ENCODE measurements around the gene ARF1. TPM values are rescaled to one million over a fixed set of nuclear protein-coding genes. Genes with fewer than 3 reads are reported as not detected.

The ARF1 gene
- total and polyA plus RNA-seq, 2 of the 8 experiments (the other 6 are each of a cell fraction or from before 2014, with no cell fraction given): 265 to 471 TPM

GRCh38 chr1:228101994-228102790 lies 19.7 kb downstream of the ARF1 start:
- Histone ChIP-seq H2BK12ac (ENCODE audit: low read depth, low read length) (no peak overlapping the region), H3K27me3 (replicated peaks in 1 of 4; ENCODE audit: control insufficient read depth in 3 of 4, extremely low read depth in 1 of 4, insufficient read depth in 3 of 4, low read length in 3 of 4) (no peaks in the 10 kb centered on the region; a peak in 1 of 7 replicates), H3K27ac (ENCODE audit: low read depth, low read length) (no peak overlapping the region), H3K4me3 (ENCODE audit: extremely low read depth in 1 of 4, insufficient read depth in 2 of 4, low read depth in 3 of 4, low read length in 4 of 4) (peak overlapping the region; percentile 63 to 92 (median 77)), H3K4me1 (replicated peaks in 1 of 4; ENCODE audit: control insufficient read depth in 3 of 4, insufficient read depth in 4 of 4, low read length in 3 of 4) (peaks cover 0 to 2% (median 0%) of the 10 kb centered on the region in 4 experiments; a peak in 1 of 7 replicates), H4K20me1 (replicated peaks in 1 of 2; ENCODE audit: control insufficient read depth in 1 of 2, insufficient read depth in 2 of 2, low read length in 2 of 2) (peaks cover 9 to 33% of the 10 kb centered on the region in 2 experiments), H3K56ac (replicated peaks; ENCODE audit: insufficient read length, low read depth, low read length) (no peak overlapping the region), H4K5ac (ENCODE audit: insufficient read length, low read depth, low read length) (no peak overlapping the region), H4K8ac (ENCODE audit: extremely low read depth, insufficient read depth, low read length) (no peak overlapping the region; the same call in 1 of the 2 replicates), H3K14ac (ENCODE audit: insufficient read length) (no peak overlapping the region), H2BK20ac (ENCODE audit: low read length) (no peak overlapping the region), H2BK5ac (ENCODE audit: low read depth, low read length) (no peak overlapping the region), H3K36me3 (ENCODE audit: control insufficient read depth in 2 of 4, insufficient read depth in 4 of 4, low read length in 3 of 4) (peaks cover 16 to 41% (median 27%) of the 10 kb centered on the region in 4 experiments; a peak in 7 of 8 replicates), H3K4me2 (ENCODE audit: insufficient read depth in 1 of 2, low read depth in 2 of 2, low read length in 2 of 2) (peak overlapping the region; percentile 37 to 83), H2BK15ac (ENCODE audit: low read length) (no peak overlapping the region), H3K79me2 (ENCODE audit: control insufficient read depth in 1 of 2, insufficient read depth in 2 of 2, low read length in 2 of 2) (no peaks in the 10 kb centered on the region; a peak in 1 of 4 replicates), H3K23me2 (ENCODE audit: low read depth, low read length) (peaks cover 6% of the 10 kb centered on the region; the same call in 1 of the 2 replicates), H3K4ac (replicated peaks; ENCODE audit: insufficient read length, low read depth, low read length) (no peak overlapping the region), H3K9me3 (ENCODE audit: insufficient read depth in 2 of 2, low read depth in 1 of 2, low read length in 1 of 2) (no peaks in the 10 kb centered on the region), H2AFZ (ENCODE audit: low read length) (no peak overlapping the region), H3K18ac (ENCODE audit: extremely low read depth, low read length) (no peak overlapping the region), H4K91ac (replicated peaks; ENCODE audit: insufficient read length, low read length) (no peak overlapping the region), H3K23ac (ENCODE audit: insufficient read length) (no peak overlapping the region), H2AK5ac (ENCODE audit: low read depth, low read length) (no peak overlapping the region), H2BK120ac (replicated peaks; ENCODE audit: low read depth, low read length) (no peak overlapping the region), H3K79me1 (ENCODE audit: low read depth, low read length) (peaks cover 4% of the 10 kb centered on the region), H3K9ac (replicated peaks in 1 of 4; ENCODE audit: extremely low read depth in 1 of 4, low read depth in 3 of 4, low read length in 3 of 4) (peak overlapping the region in 2 of 4 experiments; percentile 13 to 33; a peak in 4 of 7 replicates)
- CTCF ChIA-PET (ENCODE audit: partially characterized antibody): interaction anchor here (3.8 kb wide), 1 partner anchor 12 kb away, joined by 13 read pairs; no protein-coding TSS in a partner anchor
- no peak for FAIRE-seq
- DNase-seq (ENCODE audit: low read depth in 1 of 2, low spot score in 2 of 2): peak in 1 of 2 experiments; percentile 66
- 35% methylated on average over 24 of the region's 73 CpGs; no CpG with 5 or more reads in 1 of the 2 experiments for WGBS, 2 experiments (ENCODE audit: extremely low coverage in 1 of 2, insufficient coverage in 1 of 2, insufficient read length in 1 of 2, insufficient replicate concordance in 2 of 2, low coverage in 1 of 2, low lambda C conversion rate in 2 of 2, missing lambda C conversion rate in 1 of 2)
- POLR2A ChIA-PET (ENCODE audit: partially characterized antibody): interaction anchor here (0.9 to 5.6 kb wide), 2 partner anchors 13 to 20 kb away, joined by 6 to 53 read pairs; partner anchors contain the start of gene ARF1
- no peak for TF ChIP-seq EZH2 (IDR thresholded peaks at IDR 0.05; ENCODE audit: low read depth, low read length, severe bottlenecking)
- peak in 1 of 2 experiments; percentile 21; a peak in 1 of 4 replicates for TF ChIP-seq SIN3A (conservative IDR thresholded peaks at IDR 0.05 in 1 of 2, IDR thresholded peaks at IDR 0.05 in 1 of 2; ENCODE audit: low read depth in 1 of 2, low read length in 2 of 2)
- no peak for TF ChIP-seq EGR1 (IDR thresholded peaks at IDR 0.05; ENCODE audit: borderline replicate concordance, low read depth, low read length)
- peak; percentile 42; the same call in 1 of the 2 replicates for TF ChIP-seq MAX (IDR thresholded peaks at IDR 0.05)
- no peak for TF ChIP-seq POLR2A (IDR thresholded peaks at IDR 0.05; ENCODE audit: control extremely low read depth in 1 of 2, low read depth in 2 of 2, low read length in 2 of 2)
- TF ChIP-seq RFX5 (IDR thresholded peaks at IDR 0.05; ENCODE audit: borderline replicate concordance, low read depth, low read length): no peak
- TF ChIP-seq NANOG (IDR thresholded peaks at IDR 0.05; ENCODE audit: insufficient read depth, low read depth, low read length, poor library complexity, severe bottlenecking): no peak
